Gastrocnemius medialis (tissue), 4 donors: ENCODE data around the gene DGKH.

Experiments
- POLR2A ChIP-seq, 2 donors: fragments of 450-650 bp; IDR thresholded peaks; one replicate each; pipeline ENCODE4 v1.6.1; 2017; ENCODE audit warnings: antibody characterized with exemption in 2 of 2, mild to moderate bottlenecking in 2 of 2, moderate library complexity in 2 of 2
- TF ChIP-seq, protein P1 (sequence below), 5 experiments: fragments of 450-650 bp in 3 of 5; fragments of 200-600 bp in 2 of 5; sonication (generic) in 2 of 5; IDR thresholded peaks in 4 of 5; conservative IDR thresholded peaks in 1 of 5; 1 replicate in 4 of 5; 2 replicates in 1 of 5; pipeline ENCODE4 v1.5.1; 2016 to 2019; ENCODE audit warnings: antibody characterized with exemption in 5 of 5, mild to moderate bottlenecking in 3 of 5, moderate library complexity in 3 of 5

- TF ChIP-seq, protein P1, sequence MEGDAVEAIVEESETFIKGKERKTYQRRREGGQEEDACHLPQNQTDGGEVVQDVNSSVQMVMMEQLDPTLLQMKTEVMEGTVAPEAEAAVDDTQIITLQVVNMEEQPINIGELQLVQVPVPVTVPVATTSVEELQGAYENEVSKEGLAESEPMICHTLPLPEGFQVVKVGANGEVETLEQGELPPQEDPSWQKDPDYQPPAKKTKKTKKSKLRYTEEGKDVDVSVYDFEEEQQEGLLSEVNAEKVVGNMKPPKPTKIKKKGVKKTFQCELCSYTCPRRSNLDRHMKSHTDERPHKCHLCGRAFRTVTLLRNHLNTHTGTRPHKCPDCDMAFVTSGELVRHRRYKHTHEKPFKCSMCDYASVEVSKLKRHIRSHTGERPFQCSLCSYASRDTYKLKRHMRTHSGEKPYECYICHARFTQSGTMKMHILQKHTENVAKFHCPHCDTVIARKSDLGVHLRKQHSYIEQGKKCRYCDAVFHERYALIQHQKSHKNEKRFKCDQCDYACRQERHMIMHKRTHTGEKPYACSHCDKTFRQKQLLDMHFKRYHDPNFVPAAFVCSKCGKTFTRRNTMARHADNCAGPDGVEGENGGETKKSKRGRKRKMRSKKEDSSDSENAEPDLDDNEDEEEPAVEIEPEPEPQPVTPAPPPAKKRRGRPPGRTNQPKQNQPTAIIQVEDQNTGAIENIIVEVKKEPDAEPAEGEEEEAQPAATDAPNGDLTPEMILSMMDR (IDR thresholded peaks at IDR 0.05 in 4 of 5, conservative IDR thresholded peaks at IDR 0.05 in 1 of 5) = no peak
- TF ChIP-seq POLR2A (IDR thresholded peaks at IDR 0.05) = no peak
These were observed 100.7 kb downstream of the DGKH start for GRCh38 chr13:42149136-42149535.
